Tibial nerve (tissue), 4 donors: ENCODE measurements around the gene ZNF407. TPM values are rescaled to one million over a fixed set of nuclear protein-coding genes. Genes with fewer than 3 reads are reported as not detected.

Experiments used
- DNase-seq, 2 donors: peaks; one replicate each; pipeline ENCODE4 v3.0.0-alpha.2; 2019; ENCODE audit warnings: low spot score in 2 of 2
- H3K27ac ChIP-seq, 4 donors: fragments of 200-600 bp; sonication (generic) in 3 of 4; one replicate each; pipeline ENCODE4 v1.5.1; 2017 to 2019; ENCODE audit warnings: mild to moderate bottlenecking in 1 of 4
- H3K27me3 ChIP-seq, 2 donors: fragments of 200-600 bp; sonication (generic) in 1 of 2; one replicate each; pipeline versions ENCODE4 v1.5.1 to v1.6.0; 2017 to 2019
- H3K36me3 ChIP-seq, 3 donors: fragments of 200-600 bp; sonication (generic); one replicate each; pipeline ENCODE4 v1.5.1; 2018 to 2019
- H3K4me1 ChIP-seq, 4 donors: fragments of 200-600 bp; sonication (generic) in 3 of 4; one replicate each; pipeline ENCODE4 v1.5.1; 2017 to 2019
- H3K4me3 ChIP-seq, 4 donors: fragments of 200-600 bp; sonication (generic) in 3 of 4; one replicate each; pipeline ENCODE4 v1.5.1; 2017 to 2019; ENCODE audit warnings: mild to moderate bottlenecking in 1 of 4, moderate library complexity in 1 of 4
- H3K9me3 ChIP-seq, 4 donors: fragments of 200-600 bp; sonication (generic) in 3 of 4; one replicate each; pipeline ENCODE4 v1.5.1; 2017 to 2019
- CTCF ChIP-seq, 5 experiments: fragments of 200-600 bp in 3 of 5; fragments of 450-650 bp in 2 of 5; sonication (generic) in 3 of 5; IDR thresholded peaks; one replicate each; pipeline ENCODE4 v1.5.1; 2016 to 2019; ENCODE audit warnings: antibody characterized with exemption in 5 of 5, mild to moderate bottlenecking in 3 of 5, moderate library complexity in 2 of 5
- EP300 ChIP-seq, 2 donors: sonication (generic); formaldehyde crosslinking; IDR thresholded peaks; one replicate each; pipeline ENCODE4 v1.6.1; 2017; ENCODE audit warnings: antibody characterized with exemption in 2 of 2, mild to moderate bottlenecking in 1 of 2
- POLR2A ChIP-seq, 2 donors: fragments of 450-650 bp; IDR thresholded peaks; one replicate each; pipeline ENCODE4 v1.6.1; 2017; ENCODE audit warnings: antibody characterized with exemption in 2 of 2, mild to moderate bottlenecking in 2 of 2, moderate library complexity in 2 of 2
- WGBS, 2 donors: methylation state at CpG; one replicate each; pipeline ENCODE4 v1.1.5; 2018; 5-methylcytosine and 5-hydroxymethylcytosine counted together
- total RNA-seq, 4 donors: library from RNA; depleted of rRNA; stranded (reverse); fragments of >200 nt; gene quantifications; one replicate each; pipeline ENCODE4 v1.1.0, GENCODE V29; 2016

ZNF407 gene
- total RNA-seq, 4 donors from 2014 or later: 18.6 to 22.8 (median 19.6) TPM

GRCh38 chr18:74972354-74972753 is 374.7 kb downstream of the ZNF407 start:
- Histone ChIP-seq H3K27ac (no peak overlapping the region), H3K9me3 (no peaks in the 10 kb centered on the region), H3K4me1 (peaks cover 0 to 6% (median 0%) of the 10 kb centered on the region in 4 donors), H3K4me3 (no peak overlapping the region), H3K27me3 (no peaks in the 10 kb centered on the region), H3K36me3 (no peaks in the 10 kb centered on the region)
- 49 to 55% methylated on average over 1 of the region's 1 CpG for WGBS, 2 donors
- no peak for DNase-seq
- TF ChIP-seq POLR2A (IDR thresholded peaks at IDR 0.05): no peak
- TF ChIP-seq EP300 (IDR thresholded peaks at IDR 0.05): no peak
- no peak for TF ChIP-seq CTCF (IDR thresholded peaks at IDR 0.05)

- Histone ChIP-seq H3K4me3 (no peak overlapping the region), H3K36me3 (no peaks in the 10 kb centered on the region), H3K27ac (no peak overlapping the region), H3K4me1 (peaks cover 0 to 6% (median 0%) of the 10 kb centered on the region in 4 donors), H3K9me3 (no peaks in the 10 kb centered on the region), H3K27me3 (no peaks in the 10 kb centered on the region)
- TF ChIP-seq EP300 (IDR thresholded peaks at IDR 0.05) (no peak), POLR2A (IDR thresholded peaks at IDR 0.05) (no peak), CTCF (IDR thresholded peaks at IDR 0.05) (no peak)
- DNase-seq: no peak
- 82 to 93% methylated on average over 5 of the region's 5 CpGs for WGBS, 2 donors
Measured at GRCh38 chr18:74975001-74975400, 377.3 kb downstream of the ZNF407 start.

GRCh38 chr18:74976331-74976909 is 378.8 kb downstream of the ZNF407 start:
- no peak for TF ChIP-seq EP300 (IDR thresholded peaks at IDR 0.05)
- no peak for TF ChIP-seq POLR2A (IDR thresholded peaks at IDR 0.05)
- no peak for TF ChIP-seq CTCF (IDR thresholded peaks at IDR 0.05)
- Histone ChIP-seq H3K4me1 (no peaks in the 10 kb centered on the region), H3K27me3 (no peaks in the 10 kb centered on the region), H3K9me3 (no peaks in the 10 kb centered on the region), H3K4me3 (no peak overlapping the region), H3K36me3 (peaks cover 0 to 5% (median 0%) of the 10 kb centered on the region in 3 donors), H3K27ac (no peak overlapping the region)
- 76 to 79% methylated on average over 11 of the region's 11 CpGs for WGBS, 2 donors
- no peak for DNase-seq

- Histone ChIP-seq H3K4me3 (no peak overlapping the region), H3K4me1 (no peaks in the 10 kb centered on the region), H3K9me3 (no peaks in the 10 kb centered on the region), H3K36me3 (peaks cover 0 to 5% (median 0%) of the 10 kb centered on the region in 3 donors), H3K27ac (no peak overlapping the region), H3K27me3 (no peaks in the 10 kb centered on the region)
- 96% methylated on average over 2 of the region's 2 CpGs for WGBS, 2 donors
- no peak for DNase-seq
- TF ChIP-seq POLR2A (IDR thresholded peaks at IDR 0.05): no peak
- no peak for TF ChIP-seq CTCF (IDR thresholded peaks at IDR 0.05)
- no peak for TF ChIP-seq EP300 (IDR thresholded peaks at IDR 0.05)
Measured at GRCh38 chr18:74977041-74977440, 379.4 kb downstream of the ZNF407 start.

- WGBS, 2 donors: 87% methylated on average over 6 of the region's 6 CpGs
- DNase-seq: no peak
- H3K36me3 ChIP-seq: peaks cover 0 to 5% (median 0%) of the 10 kb centered on the region in 3 donors
- H3K4me1 ChIP-seq: peaks cover 0 to 9% (median 4%) of the 10 kb centered on the region in 4 donors
- TF ChIP-seq CTCF (IDR thresholded peaks at IDR 0.05) (no peak), POLR2A (IDR thresholded peaks at IDR 0.05) (no peak), EP300 (IDR thresholded peaks at IDR 0.05) (no peak)
- H3K27ac ChIP-seq: no peak overlapping the region
- H3K4me3 ChIP-seq: no peak overlapping the region
- no peaks in the 10 kb centered on the region for H3K27me3 ChIP-seq
- H3K9me3 ChIP-seq: no peaks in the 10 kb centered on the region
Measured at GRCh38 chr18:74980669-74981068, 383.0 kb downstream of the ZNF407 start.
